Measurements from ENCODE around the gene SRGAP1.
"Not testable (repeated sequence)": the region's sequence is repeated elsewhere in the genome, so short reads cannot be mapped to it uniquely, and the experiment has no call there.

Gene SRGAP1

DNA sequence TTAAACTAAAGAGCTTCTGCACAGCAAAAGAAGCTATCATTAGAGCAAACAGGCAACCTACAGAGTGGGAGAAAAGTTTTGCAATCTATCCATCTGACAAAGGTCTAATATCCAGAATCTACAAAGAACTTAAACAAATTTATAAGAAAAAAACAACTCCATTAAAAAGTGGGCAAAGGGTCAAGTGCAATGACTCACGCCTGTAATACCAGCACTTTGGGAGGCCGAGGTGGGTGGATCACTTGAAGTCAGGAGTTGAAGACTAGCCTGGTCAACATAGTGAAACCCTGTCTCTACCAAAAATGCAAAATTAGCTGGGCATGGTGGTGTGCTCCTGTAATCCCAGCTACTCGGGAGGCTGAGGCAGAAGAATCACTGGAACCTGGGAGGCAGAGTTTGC is 322.1 kb downstream of the SRGAP1 start:
- DNase-seq (ENCODE audit: low read depth in 2 of 2) = not testable (repeated sequence)

DNA sequence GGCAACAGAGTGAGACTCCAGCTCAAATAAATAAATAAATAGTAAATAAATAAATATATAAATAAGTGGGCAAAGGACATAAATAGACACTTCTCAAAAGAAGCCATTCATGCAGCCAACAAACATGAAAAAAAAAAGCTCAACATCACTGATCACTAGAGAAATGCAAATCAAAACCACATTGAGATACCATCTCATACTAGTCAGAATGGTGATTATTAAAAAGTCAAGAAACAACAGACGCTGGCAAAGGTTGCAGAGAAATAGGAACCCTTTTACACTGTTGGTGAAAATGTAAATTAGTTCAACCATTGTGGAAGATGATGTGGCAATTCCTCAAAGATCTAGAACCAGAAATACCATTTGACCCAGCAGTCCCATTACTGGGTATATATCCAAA is 322.5 kb downstream of the SRGAP1 start:
- DNase-seq (ENCODE audit: low read depth in 2 of 2) = peak in 1 of 2 experiments; percentile 33

DNA sequence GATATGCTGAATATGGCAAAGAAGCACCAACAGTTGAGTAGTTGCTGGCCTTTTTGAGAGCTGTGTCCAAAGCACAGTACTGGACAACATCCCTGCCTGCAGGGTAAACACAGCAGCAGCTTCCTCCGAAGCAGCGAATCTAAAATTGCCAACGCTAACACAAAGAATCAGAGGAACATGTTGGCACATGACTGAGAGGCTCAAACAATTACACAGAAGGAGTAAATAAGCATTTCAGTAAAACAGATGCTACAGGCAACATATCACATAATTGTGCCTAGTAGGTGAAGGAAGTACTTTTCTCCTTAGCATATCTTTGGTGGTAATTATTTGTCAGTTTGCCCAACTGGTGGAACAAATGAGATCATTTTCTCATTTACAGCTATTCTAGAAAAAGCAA is 325.5 kb downstream of the SRGAP1 start:
- no peak for DNase-seq (ENCODE audit: low read depth in 2 of 2)

DNA sequence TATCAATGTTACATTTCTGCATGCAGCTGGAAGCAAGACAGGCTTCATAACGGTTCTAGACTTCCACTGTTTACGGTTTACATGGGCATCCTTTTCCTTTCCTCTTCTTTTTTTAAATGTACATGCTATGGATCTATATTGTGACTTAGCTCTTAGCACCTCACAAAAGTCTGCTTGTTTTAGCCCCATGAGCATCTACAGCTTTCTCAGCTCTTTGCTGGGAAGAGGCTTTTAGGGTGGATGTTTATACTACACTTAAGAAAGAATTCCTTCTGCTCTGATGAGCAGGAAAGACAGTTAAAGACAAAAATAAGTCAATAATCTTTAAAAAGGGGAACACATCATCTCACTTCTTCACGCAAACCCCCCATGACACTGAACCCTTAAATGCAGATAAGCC is 326.2 kb downstream of the SRGAP1 start:
- no peak for DNase-seq (ENCODE audit: low read depth in 2 of 2)

DNA sequence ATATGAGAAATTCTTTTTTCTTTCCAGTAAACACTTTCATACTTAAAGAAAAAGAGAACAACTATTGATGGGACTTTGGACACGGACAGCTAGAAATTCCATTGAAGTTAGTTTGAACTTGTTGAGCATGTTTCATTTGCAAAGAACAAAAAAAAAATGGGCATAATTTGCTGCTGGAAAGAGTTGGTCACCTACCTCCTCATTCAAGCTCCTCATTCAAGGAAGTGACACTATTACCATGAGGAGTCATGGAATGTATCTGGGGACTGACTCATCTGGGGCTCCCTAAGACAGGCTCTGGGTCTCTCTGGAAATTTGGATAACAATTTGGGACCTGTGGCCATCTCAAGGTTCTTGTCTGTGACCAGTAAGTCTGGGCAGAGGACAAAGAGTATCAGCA is 327.2 kb downstream of the SRGAP1 start:
- no peak for DNase-seq (ENCODE audit: low read depth in 2 of 2)

DNA sequence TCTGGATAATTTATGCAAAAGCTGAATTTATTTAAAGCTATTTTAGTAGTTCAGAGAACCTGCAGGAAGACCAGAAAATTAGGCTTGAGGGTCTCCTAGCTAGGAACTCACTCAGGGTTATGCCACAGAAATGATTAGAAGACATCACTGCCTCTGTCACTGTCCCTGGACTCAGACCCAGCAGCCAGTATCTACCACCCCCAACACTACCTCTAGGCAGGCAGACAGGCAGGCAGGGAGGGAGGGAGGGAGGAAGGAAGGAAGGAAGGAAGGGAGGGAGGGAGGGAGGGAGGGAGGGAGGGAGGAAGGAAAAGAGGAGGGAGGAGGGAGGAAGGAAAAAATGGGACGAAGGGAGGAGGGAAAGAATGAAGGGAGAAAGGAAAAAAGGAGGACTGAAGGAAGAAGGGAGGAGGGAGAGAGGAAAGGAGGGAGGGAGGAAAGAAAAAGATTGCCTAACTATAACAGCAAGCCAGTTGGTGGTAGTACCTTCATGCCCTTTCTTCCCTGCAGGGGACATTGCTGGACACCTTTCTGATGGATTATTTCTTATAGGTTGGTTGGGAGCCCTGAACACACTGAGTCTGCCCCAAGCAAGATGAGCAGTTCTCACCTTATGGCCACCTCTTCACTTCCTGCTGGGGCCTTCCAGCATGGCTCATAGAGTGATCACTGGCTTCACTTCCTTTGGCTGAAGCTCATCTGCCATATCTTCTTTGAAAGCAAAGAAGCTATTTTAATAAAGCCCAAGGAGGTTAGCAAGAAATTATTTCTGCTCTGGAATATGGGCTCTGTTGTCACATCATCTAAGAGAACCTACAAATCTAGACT is 327.9 kb downstream of the SRGAP1 start:
- DNase-seq (ENCODE audit: low read depth in 2 of 2) = no peak

DNA sequence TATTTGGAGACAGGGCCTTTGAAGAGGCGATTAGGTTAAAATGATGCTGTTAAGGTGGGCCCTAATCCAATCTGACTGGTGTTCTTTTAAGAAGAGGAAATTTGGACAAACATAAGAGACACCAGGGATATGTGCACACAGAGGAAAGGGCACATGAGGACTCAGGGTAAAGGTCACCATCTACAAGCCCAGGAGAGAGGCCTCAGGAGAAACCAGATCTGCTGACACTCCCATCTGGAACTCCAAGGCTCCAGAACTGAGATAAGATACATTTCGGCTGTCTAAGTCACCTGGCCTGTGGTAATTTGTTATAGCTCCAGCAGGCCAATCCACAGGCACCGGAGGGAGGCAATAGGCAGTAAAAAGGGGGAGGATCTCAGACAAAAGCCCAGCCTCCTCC is 329.0 kb downstream of the SRGAP1 start:
- no peak for DNase-seq (ENCODE audit: low read depth in 2 of 2)

DNA sequence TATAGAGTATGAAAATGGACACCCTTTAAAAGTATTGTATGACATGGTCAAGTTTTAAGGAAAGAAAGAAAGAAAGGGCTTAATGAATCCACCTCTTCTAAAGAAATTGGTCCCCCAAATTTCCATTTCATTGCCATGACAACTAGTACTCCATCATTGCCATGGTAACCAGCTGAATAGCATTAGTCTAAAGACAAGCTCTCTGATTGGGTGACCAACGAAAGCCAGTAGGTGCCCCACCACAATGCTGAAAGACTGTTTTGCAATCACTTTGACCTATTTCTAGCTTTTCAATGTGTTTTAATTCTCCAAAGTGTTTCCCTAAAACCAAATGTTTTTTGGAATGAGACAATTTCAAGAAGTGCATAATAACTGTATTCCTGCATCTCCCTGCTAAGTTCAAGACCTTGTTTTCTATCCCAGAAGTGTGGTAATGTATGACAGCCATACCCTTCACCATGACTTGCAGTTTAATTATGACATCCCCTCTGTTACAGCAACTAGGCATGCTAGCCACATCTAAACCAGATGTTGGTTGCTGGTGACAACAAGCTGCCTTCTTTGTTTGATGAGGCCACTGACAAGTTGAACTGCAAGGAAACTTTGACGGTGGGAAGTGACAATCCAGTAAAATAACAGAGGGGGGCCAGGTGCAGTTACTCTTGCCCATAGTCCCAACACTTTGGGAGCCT is 330.9 kb downstream of the SRGAP1 start:
- DNase-seq (ENCODE audit: low read depth in 2 of 2) = no peak

DNA sequence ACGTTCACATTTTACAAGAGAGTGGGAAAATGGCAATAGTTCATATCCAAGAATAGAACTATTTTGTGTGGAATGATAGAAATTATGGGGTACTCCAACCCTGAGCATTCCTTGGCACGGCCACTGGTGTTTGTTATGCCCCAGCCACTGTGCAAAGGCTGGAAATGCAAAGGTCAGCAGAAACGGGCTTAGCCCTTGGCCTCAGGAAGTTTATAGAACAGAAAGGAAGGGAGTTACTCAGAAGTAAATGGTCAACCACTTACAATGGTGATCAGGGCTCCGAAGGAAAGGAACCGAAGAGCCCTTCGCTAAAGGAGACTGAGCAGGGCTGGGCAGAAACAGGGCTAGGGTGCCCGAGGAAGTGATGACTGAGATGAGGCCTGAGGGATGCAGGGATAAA is 332.5 kb downstream of the SRGAP1 start:
- DNase-seq (ENCODE audit: low read depth in 2 of 2) = no peak

DNA sequence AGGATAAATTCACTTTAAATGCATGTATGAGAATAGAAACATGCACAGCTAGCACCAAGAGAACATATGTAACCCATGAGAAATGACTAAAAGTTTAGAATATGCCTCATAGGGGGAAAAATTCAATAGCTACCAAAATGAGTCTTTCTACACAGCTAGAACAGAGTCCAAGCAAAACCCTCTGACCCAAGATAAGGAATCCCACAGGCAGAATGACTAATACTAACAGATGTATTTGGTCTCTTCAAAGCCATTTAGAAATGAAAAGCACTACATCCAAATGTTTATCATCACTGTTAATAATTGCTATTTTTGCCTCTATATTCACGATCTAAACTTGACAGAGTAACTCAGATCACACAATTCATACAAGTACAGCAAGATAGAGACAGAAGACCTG is 333.6 kb downstream of the SRGAP1 start:
- peak; percentile 73 to 80 for DNase-seq (ENCODE audit: low read depth in 2 of 2)

DNA sequence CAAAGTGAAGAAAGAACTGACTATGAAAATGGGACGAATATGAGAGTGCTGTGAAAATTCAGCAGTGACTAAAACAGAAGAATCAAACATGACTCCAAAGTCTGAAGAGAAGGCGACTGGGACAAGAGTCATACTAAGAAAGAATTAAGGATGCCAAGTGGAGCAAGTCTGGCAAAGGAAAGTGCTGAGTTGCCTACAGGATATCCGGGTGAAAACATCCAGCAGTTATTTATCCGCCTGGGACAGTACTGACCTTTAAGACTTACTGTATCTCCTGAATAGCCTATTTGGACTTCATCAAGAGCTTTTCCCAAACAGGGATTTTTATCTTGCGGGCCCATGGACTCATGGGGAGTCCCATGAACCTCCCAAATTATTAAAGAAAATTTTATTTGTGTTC is 336.5 kb downstream of the SRGAP1 start:
- no peak for DNase-seq (ENCODE audit: low read depth in 2 of 2)

DNA sequence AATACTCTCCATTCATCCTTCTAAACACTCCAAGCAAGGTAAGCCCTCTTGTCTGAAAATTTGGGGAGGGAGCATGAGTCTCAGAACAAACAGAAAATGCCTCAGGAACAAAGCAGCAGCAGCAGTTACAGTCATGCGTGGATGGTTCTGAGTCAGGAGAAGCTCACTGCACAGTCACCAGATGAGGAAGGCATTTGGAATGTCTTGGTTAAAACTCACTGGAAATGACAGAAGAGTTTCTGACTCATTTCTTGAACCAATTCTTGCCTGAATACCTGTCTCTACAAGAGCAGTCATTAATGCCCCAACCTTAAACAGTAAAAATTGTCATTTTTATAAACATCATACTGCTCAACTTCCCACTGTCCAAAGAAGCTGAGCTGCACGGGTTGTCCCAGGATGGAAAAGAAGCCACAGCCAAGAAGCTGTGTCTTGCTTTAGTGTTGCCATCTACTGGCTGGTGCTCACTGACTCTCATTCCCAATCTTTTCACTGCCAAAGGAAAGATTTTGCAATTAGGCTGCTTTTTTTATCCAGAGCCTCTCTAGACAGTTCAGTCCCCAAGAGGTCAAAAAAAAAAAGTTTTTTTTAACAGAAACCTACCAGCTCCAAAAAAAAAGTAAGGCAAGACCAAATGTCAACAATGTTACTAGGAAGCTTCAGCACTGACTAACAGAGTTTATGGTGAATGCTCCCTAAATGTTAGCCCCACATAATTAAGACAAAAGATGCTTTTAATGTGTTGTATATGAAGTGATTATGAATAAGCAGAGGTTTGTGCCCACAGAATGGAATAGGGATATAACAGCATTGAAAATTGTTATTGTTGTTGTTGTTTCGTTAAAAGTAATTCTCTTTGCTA is 337.2 kb downstream of the SRGAP1 start:
- DNase-seq (ENCODE audit: low read depth in 2 of 2) = peak; percentile 89 to 90

DNA sequence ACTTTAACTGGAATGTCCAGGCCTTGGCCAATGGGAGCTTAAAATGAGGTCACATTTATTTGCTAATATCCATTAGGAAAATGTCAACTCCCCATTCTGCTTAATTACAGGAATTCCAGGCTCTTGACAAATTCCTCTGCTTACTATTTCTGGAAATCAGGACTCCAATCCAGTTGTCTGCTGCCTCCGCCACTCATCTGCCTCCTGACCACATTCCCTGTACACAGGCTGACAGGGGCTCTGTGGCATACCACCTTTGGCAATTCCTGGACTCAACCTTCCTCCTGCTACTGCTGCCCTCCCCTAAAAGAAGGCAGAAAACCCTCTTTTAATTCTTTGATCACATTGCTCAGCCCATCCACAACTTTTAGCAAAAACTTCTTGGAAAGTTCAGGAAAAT is 339.7 kb downstream of the SRGAP1 start:
- no peak for DNase-seq (ENCODE audit: low read depth in 2 of 2)

DNA sequence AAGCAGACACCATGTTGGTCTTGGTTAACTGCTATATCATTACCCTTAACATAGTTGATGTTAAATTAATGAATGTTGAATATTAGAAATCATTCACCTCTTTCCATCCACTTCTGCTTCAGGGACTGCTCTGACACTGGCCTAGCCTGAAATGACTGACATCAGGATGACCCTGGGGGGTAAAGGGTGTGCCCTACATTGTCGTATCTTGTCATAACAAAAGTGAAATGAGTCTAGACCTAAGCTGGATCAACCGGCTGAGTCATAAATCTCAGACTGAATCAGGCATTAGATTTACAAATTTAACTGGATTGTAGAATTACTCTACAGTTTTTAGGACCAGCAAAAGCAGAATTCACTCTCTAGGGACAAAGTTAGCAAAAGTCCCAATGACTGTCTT is 342.3 kb downstream of the SRGAP1 start:
- no peak for DNase-seq (ENCODE audit: low read depth in 2 of 2)

DNA sequence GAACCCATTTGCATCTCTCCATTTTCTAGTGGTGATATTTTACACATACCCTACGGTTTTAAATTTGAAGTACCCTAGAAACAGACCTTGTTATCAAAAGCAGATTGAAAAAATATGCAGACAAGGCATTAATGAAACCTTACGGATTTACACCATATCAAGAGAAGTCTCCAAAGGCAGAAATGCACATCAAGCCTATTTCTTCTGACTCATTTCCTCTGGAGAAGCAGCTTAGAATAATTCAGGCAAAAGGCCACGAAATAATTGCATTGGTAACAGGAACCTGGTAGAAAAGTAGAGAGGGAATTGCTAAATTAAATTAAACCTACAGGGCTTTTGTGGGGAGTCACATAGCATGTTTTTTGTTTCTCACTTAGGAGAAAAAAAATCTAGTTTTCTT is 342.9 kb downstream of the SRGAP1 start:
- peak; percentile 66 to 67 for DNase-seq (ENCODE audit: low read depth in 2 of 2)

DNA sequence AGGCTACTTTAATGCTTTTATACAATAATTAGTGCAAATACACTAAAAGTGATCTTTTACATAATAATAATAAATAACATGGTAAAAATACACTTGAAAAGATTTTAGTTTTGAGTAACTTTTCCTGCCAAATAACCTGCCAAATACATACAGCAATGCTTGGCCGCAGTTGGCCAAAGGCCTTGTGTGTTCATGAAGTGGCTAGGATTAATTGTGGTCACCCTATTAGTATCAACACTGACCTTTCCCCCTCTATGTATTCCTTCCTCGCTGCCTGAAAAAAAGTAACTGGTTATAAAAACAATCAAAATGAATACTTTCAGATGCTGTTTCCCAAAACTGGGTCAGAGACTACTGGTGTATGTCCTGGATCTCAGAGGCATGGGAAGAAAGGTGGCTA is 343.3 kb downstream of the SRGAP1 start:
- no peak for DNase-seq (ENCODE audit: low read depth in 2 of 2)

DNA sequence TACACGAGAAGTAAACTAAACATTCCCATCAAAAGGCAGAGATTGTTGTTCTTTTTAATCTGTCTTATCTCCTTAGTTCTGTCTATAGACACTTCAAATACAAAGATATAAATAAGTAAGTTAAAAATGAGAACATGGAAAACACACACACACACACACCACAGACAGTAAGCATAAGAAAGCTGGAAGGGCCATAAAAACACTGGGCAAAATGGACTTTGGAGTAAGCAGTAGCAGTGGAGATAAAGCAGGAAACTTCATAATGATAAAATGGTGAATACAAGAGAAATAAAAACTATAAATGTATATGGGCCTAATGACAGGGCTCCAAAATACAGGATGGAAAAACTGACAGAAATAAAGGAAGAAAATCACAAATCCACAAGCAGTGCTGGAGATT is 345.0 kb downstream of the SRGAP1 start:
- DNase-seq (ENCODE audit: low read depth in 2 of 2) = no peak

DNA sequence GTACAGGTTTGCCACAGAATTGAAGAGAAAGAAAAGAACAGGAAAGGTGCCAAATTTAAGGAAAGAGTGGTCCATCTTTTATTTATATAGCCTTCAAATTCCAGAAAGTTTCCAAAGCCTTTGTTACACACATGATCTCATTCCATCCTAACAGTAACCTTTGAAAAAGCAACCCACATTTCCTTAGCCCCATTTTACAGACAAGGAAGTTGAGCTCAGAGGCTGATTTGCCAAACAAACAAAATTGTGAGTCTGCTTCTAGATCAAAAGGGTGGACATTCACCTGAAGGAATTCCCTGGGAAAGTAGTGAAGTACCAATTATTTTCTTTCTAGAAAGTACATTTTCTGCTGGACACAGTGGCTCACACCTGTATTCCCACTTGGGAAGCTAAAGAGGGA is 345.6 kb downstream of the SRGAP1 start:
- DNase-seq (ENCODE audit: low read depth in 2 of 2) = no peak

DNA sequence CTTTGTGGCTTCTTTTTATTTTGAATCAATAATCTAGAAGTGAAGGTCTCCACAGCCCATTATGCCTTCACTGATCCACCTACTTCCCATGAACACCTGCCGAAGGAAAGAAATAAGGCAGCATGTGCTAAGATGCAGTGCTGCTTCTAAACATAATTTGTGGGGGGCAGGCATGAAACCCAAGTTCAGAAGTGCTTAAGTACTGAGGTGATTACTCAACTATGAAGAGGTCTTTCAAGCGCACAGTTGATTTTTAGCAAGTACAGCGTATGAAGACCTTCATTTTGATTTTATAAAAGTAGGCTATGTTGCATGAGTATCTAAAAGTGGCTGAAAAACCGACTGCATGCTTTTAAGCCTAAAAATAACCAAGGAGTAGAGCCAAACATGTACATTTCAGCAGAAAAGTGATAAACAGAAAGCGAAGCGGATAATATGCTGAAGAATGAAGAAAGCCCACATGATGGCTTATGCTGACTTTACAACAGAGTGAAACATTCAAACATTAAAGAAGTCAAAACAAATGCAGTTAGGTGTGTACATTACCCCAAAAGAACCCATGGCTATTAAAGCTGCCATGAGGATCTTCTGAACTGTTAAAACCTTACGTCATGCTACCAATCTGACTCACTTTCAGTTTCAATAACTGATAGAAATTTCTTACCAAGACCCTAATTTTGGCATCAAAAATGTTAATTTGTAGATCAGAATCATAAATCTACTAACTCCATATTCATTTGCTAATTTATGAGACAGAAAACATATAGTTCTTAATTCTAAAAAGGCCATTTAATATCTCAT is 348.3 kb downstream of the SRGAP1 start:
- DNase-seq (ENCODE audit: low read depth in 2 of 2) = no peak

DNA sequence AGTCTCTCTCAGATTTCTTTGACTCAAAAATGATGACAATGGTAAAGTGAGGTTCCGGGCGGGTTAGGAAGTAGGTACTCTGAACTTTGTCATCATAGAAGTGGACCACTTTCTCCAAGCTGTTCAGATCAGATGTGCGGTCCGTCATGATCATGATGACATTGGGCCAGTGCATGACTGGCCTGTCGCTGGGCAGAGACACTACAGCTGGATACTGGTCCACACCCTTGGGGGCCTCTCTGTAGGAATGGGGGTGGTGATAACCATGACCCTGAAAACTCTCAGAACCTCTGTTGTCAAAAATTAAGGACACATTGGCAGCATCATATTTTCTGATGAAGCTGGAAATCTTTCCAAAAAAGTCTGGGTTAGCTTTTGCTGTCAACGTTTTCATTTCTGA is 349.4 kb downstream of the SRGAP1 start:
- no peak for DNase-seq (ENCODE audit: low read depth in 2 of 2)

DNA sequence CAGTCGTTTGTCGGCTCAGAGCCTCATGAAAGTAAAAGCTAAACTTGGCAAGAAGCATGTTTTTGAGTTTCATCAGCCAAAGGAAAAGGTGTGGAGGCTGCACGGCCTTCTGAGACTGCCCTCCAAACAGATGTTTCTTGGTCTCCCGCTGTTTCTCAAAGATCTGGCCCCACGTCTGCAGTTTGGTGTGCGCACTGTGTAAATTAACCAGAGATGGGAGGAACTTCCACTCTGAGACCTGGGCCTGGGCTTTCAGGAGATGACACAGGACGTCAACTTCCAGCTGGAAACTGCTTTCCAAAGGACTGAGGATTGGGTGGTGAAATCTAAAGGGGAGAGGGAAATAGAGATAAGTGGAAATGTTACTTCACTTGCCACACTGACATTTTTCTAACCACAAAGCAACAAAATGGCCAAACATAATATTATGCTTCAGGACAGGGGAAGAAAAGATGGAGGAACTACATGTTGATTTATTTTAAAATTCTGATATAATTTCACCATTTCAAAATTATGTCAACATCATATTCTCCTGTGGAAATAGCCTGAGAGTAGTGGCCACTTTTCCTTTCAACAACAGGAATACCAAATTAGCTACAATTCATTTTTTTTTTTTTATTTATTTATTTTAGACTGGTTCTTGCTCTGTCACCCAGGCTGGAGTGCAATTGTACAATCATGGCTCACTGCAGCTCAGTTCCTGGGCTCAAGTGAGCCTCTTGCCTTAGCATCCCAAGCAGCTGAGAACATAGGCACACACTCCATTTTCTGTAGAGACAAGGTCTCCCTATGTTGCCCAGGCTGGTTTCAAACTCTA is 350.0 kb downstream of the SRGAP1 start:
- no peak for DNase-seq (ENCODE audit: low read depth in 2 of 2)
